HEK293 (cell line): ENCODE measurements around the gene KEAP1.
A peak's percentile ranks its signal among the peaks of the same experiment; 100 is the strongest.

Experiments used
- CTCF ChIA-PET: fragments of 350-600 bp; formaldehyde crosslinking; extraction: SDS; loops from one replicate; lab custom pipeline; 2021; ENCODE audit warnings: antibody characterized with exemption; lab: Yijun Ruan, JAX
- POLR2A ChIA-PET: fragments of 300-600 bp; formaldehyde crosslinking; extraction: SDS; loops from one replicate; lab custom pipeline; 2020; ENCODE audit warnings: antibody characterized with exemption, inconsistent platforms; lab: Yijun Ruan, JAX
- H3K27ac ChIP-seq: fragments of 200-500 bp; sonication (Bioruptor generic); 2 replicates; pipeline ENCODE4 v1.5.1; 2014; ENCODE audit warnings: low read depth, low read length, control low read depth, inconsistent platforms; ENCODE audit errors: extremely low read depth
- H3K36me3 ChIP-seq, 2 experiments: fragments of 200-500 bp in 1 of 2; sonication (Bioruptor generic) in 1 of 2; 1 replicate in 1 of 2; 2 replicates in 1 of 2; pipeline ENCODE4 v1.5.1; 2014 to 2017; ENCODE audit warnings: inconsistent platforms in 2 of 2, low read length in 2 of 2; ENCODE audit not compliant: control insufficient read depth in 2 of 2, insufficient read depth in 1 of 2
- H3K4me1 ChIP-seq: fragments of 200-500 bp; sonication (Bioruptor generic); 2 replicates; pipeline ENCODE4 v1.5.1; 2014; ENCODE audit warnings: mild to moderate bottlenecking, low read length, inconsistent platforms; ENCODE audit not compliant: control insufficient read depth, insufficient read depth
- H3K4me3 ChIP-seq: 2 replicates; pipeline ENCODE4 v1.5.1; 2011; ENCODE audit warnings: low read depth, mild to moderate bottlenecking, control low read depth, low read length, moderate library complexity
- H3K9me3 ChIP-seq: fragments of 200-500 bp; sonication (Bioruptor generic); 2 replicates; pipeline ENCODE4 v1.5.1; 2014; ENCODE audit warnings: low read depth, low read length, inconsistent platforms; ENCODE audit not compliant: control insufficient read depth, insufficient read depth
- AEBP2 ChIP-seq: fragments of 450-650 bp; formaldehyde crosslinking; IDR thresholded peaks from 2 replicates; pipeline ENCODE4 v1.5.1; 2016; ENCODE audit warnings: missing biosample characterization, missing genetic modification characterization, borderline replicate concordance
- ATF2 ChIP-seq: fragments of 450-650 bp; formaldehyde crosslinking; IDR thresholded peaks from 2 replicates; pipeline ENCODE4 v1.5.1; 2016; ENCODE audit warnings: missing biosample characterization, missing genetic modification characterization, low read depth
- HOXD13 ChIP-seq: sonication (generic); formaldehyde crosslinking; IDR thresholded peaks from 2 replicates; pipeline ENCODE4 v1.8.0; 2022; ENCODE audit warnings: missing genetic modification reagents, borderline replicate concordance
- SALL2 ChIP-seq: fragments of 450-650 bp; formaldehyde crosslinking; IDR thresholded peaks from 2 replicates; pipeline ENCODE4 v1.5.0; 2017; ENCODE audit warnings: missing biosample characterization, mild to moderate bottlenecking, missing genetic modification characterization, borderline replicate concordance
- SETDB1 ChIP-seq: IDR thresholded peaks from one replicate; pipeline ENCODE4 v1.6.1; 2017; ENCODE audit warnings: mild to moderate bottlenecking, low read length, moderate library complexity, mixed read lengths; ENCODE audit not compliant: insufficient read length
- TCF7L2 ChIP-seq: IDR thresholded peaks from 2 replicates; pipeline ENCODE4 v1.6.1; 2011; ENCODE audit warnings: low read depth, mild to moderate bottlenecking, inconsistent platforms, low read length, moderate library complexity, borderline replicate concordance
- YY1 ChIP-seq: fragments of 450-650 bp; formaldehyde crosslinking; IDR thresholded peaks from 2 replicates; pipeline ENCODE4 v1.5.1; 2018; ENCODE audit warnings: missing biosample characterization, missing genetic modification characterization
- ZBTB8A ChIP-seq: fragments of 450-650 bp; formaldehyde crosslinking; IDR thresholded peaks from 2 replicates; pipeline ENCODE4 v1.5.1; 2016; ENCODE audit warnings: missing biosample characterization, missing genetic modification characterization
- ZNF112 ChIP-seq: fragments of 450-650 bp; formaldehyde crosslinking; IDR thresholded peaks from 2 replicates; pipeline ENCODE4 v1.5.0; 2017; ENCODE audit warnings: missing biosample characterization, missing genetic modification characterization
- ZNF114 ChIP-seq: fragments of 450-650 bp; formaldehyde crosslinking; IDR thresholded peaks from 2 replicates; pipeline ENCODE4 v1.5.0; 2017; ENCODE audit warnings: missing biosample characterization, missing genetic modification characterization
- ZNF121 ChIP-seq: fragments of 450-650 bp; formaldehyde crosslinking; IDR thresholded peaks from 2 replicates; pipeline ENCODE4 v1.5.1; 2016; ENCODE audit warnings: missing biosample characterization, missing genetic modification characterization
- ZNF132 ChIP-seq: fragments of 450-650 bp; formaldehyde crosslinking; IDR thresholded peaks from 2 replicates; pipeline ENCODE4 v1.5.1; 2017; ENCODE audit warnings: missing biosample characterization, missing genetic modification characterization, borderline replicate concordance
- ZNF2 ChIP-seq: fragments of 450-650 bp; formaldehyde crosslinking; IDR thresholded peaks from 2 replicates; pipeline ENCODE4 v1.5.1; 2016; ENCODE audit warnings: missing biosample characterization, missing genetic modification characterization
- ZNF274 ChIP-seq, 2 experiments: fragments of 200-500 bp in 1 of 2; fragments of 450-650 bp in 1 of 2; sonication (Bioruptor generic) in 1 of 2; formaldehyde crosslinking in 1 of 2; IDR thresholded peaks; 2 replicates each; pipeline versions ENCODE4 v1.5.1 to v1.6.1; 2014 to 2016; ENCODE audit warnings: borderline replicate concordance in 1 of 2, inconsistent platforms in 1 of 2, low read length in 1 of 2, missing biosample characterization in 1 of 2, missing genetic modification characterization in 1 of 2
- ZNF37A ChIP-seq: fragments of 450-650 bp; IDR thresholded peaks from 2 replicates; pipeline ENCODE4 v1.5.1; 2018; ENCODE audit warnings: missing biosample characterization, missing genetic modification characterization
- ZNF514 ChIP-seq: fragments of 450-650 bp; formaldehyde crosslinking; IDR thresholded peaks from 2 replicates; pipeline ENCODE4 v1.5.1; 2016; ENCODE audit warnings: missing biosample characterization, missing genetic modification characterization
- ZNF571 ChIP-seq: fragments of 450-650 bp; formaldehyde crosslinking; IDR thresholded peaks from 2 replicates; pipeline ENCODE4 v1.5.0; 2017; ENCODE audit warnings: missing biosample characterization, missing genetic modification characterization
- ZNF707 ChIP-seq: fragments of 450-650 bp; formaldehyde crosslinking; IDR thresholded peaks from 2 replicates; pipeline ENCODE4 v1.5.1; 2016; ENCODE audit warnings: missing biosample characterization, missing genetic modification characterization
- ZNF747 ChIP-seq: fragments of 450-650 bp; formaldehyde crosslinking; IDR thresholded peaks from 2 replicates; pipeline ENCODE4 v1.5.1; 2016; ENCODE audit warnings: missing biosample characterization, missing genetic modification characterization
- ZNF768 ChIP-seq: fragments of 450-650 bp; formaldehyde crosslinking; IDR thresholded peaks from 2 replicates; pipeline ENCODE4 v1.5.1; 2018; ENCODE audit warnings: missing biosample characterization, mild to moderate bottlenecking, missing genetic modification characterization
- TF ChIP-seq, protein P1 (sequence below): fragments of 450-650 bp; formaldehyde crosslinking; optimal IDR thresholded peaks from 2 replicates; pipeline ENCODE3; 2016; ENCODE audit warnings: missing biosample characterization, mild to moderate bottlenecking, missing genetic modification characterization
- TF ChIP-seq, protein P2 (sequence below): fragments of 450-650 bp; formaldehyde crosslinking; conservative IDR thresholded peaks from 2 replicates; pipeline ENCODE4 v1.5.1; 2016; ENCODE audit warnings: low read depth, missing biosample characterization, missing genetic modification characterization

KEAP1 gene

GRCh38 chr19:10544242-10544752 lies 41.1 kb upstream of the KEAP1 start (continued):
- no peak for TF ChIP-seq SETDB1
- peak; percentile 70 for TF ChIP-seq ZNF768 (tag by site-specific recombination)
- no peak for TF ChIP-seq ZNF747 (tag by site-specific recombination)
- TF ChIP-seq ZNF2 (tag by site-specific recombination): no peak
- TF ChIP-seq ZBTB8A: no peak
- no peak for TF ChIP-seq ZNF37A (tag by site-specific recombination)
- no peak for TF ChIP-seq ZNF514 (tag by site-specific recombination)
- TF ChIP-seq AEBP2 (tag by site-specific recombination): no peak
- no peak for TF ChIP-seq HOXD13 (CRISPR knock-in tag)
- no peak for TF ChIP-seq ZNF707 (tag by site-specific recombination)

DNA sequence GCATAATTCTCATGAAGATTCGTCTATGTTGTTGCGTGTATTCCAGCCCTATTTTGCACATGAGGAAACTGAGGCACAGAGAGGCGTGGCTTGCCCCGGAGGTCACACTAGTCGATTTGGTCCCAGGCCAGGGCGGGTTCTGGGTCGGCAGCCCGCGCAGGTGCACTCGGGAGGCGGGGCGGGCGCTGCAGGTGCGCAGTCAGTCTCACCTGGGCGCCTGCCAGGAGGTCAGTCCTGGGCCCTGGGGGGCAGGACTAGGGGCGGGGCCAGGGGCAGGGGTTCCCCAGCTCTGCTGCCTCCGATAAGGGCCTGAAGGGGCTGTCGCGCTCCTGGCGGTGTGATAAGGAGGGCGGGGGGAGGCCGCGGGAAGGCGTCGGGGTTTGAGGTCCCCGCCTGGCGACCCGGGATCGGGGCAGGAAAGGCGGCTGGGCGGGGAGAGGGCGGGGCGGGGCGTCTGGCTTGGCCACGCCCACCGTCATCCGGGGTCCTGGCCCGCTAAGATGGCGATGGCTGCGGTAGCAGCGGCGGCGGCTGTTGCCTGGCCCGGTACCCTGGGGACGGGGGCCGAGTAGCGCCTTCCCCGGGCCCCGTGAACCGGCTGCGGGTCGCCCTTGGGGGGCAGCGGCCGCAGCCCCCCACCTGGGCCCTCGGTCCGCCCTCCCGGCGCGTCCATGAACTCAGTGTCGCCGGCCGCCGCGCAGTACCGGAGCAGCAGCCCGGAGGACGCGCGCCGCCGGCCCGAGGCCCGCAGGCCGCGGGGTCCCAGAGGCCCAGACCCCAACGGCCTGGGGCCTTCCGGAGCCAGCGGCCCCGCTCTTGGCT lies 40.5 kb upstream of the KEAP1 start, which contains the start of gene ATG4D:
Gene ATG4D, plus strand, starts transcription at position 485 of the 822 bp plus-strand sequence. Its CDS starts 187 bp downstream, at position 672.
- Histone ChIP-seq H3K4me3 (peak within 1 kb of the TSS; percentile 89), H3K36me3 (peaks cover 0 to 20% of the 10 kb centered on the region in 2 experiments; a peak in 2 of 3 replicates), H3K4me1 (no peaks in the 10 kb centered on the region), H3K9me3 (no peaks in the 10 kb centered on the region), H3K27ac (peak within 1 kb of the TSS; percentile 94)
- POLR2A ChIA-PET: interaction anchor here (0.5 to 2.3 kb wide), 8 partner anchors 9 to 688 kb away, joined by 3 to 7 read pairs (median 4); no protein-coding TSS in a partner anchor
- CTCF ChIA-PET: interaction anchor here (0.8 to 2.9 kb wide), 5 partner anchors 12 to 71 kb away, joined by 3 to 18 read pairs (median 4); no protein-coding TSS in a partner anchor
- no peak for TF ChIP-seq TCF7L2
- TF ChIP-seq SETDB1: no peak
- TF ChIP-seq ZNF112: no peak
- TF ChIP-seq ZNF2 (tag by site-specific recombination): no peak
- TF ChIP-seq, protein P1, sequence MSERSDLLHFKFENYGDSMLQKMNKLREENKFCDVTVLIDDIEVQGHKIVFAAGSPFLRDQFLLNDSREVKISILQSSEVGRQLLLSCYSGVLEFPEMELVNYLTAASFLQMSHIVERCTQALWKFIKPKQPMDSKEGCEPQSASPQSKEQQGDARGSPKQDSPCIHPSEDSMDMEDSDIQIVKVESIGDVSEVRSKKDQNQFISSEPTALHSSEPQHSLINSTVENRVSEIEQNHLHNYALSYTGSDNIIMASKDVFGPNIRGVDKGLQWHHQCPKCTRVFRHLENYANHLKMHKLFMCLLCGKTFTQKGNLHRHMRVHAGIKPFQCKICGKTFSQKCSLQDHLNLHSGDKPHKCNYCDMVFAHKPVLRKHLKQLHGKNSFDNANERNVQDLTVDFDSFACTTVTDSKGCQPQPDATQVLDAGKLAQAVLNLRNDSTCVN (tag by site-specific recombination): peak; percentile 22
- TF ChIP-seq SALL2 (tag by site-specific recombination): no peak
- TF ChIP-seq ATF2 (tag by site-specific recombination): no peak
- no peak for TF ChIP-seq ZNF114
- no peak for TF ChIP-seq ZNF121
- TF ChIP-seq, protein P2, sequence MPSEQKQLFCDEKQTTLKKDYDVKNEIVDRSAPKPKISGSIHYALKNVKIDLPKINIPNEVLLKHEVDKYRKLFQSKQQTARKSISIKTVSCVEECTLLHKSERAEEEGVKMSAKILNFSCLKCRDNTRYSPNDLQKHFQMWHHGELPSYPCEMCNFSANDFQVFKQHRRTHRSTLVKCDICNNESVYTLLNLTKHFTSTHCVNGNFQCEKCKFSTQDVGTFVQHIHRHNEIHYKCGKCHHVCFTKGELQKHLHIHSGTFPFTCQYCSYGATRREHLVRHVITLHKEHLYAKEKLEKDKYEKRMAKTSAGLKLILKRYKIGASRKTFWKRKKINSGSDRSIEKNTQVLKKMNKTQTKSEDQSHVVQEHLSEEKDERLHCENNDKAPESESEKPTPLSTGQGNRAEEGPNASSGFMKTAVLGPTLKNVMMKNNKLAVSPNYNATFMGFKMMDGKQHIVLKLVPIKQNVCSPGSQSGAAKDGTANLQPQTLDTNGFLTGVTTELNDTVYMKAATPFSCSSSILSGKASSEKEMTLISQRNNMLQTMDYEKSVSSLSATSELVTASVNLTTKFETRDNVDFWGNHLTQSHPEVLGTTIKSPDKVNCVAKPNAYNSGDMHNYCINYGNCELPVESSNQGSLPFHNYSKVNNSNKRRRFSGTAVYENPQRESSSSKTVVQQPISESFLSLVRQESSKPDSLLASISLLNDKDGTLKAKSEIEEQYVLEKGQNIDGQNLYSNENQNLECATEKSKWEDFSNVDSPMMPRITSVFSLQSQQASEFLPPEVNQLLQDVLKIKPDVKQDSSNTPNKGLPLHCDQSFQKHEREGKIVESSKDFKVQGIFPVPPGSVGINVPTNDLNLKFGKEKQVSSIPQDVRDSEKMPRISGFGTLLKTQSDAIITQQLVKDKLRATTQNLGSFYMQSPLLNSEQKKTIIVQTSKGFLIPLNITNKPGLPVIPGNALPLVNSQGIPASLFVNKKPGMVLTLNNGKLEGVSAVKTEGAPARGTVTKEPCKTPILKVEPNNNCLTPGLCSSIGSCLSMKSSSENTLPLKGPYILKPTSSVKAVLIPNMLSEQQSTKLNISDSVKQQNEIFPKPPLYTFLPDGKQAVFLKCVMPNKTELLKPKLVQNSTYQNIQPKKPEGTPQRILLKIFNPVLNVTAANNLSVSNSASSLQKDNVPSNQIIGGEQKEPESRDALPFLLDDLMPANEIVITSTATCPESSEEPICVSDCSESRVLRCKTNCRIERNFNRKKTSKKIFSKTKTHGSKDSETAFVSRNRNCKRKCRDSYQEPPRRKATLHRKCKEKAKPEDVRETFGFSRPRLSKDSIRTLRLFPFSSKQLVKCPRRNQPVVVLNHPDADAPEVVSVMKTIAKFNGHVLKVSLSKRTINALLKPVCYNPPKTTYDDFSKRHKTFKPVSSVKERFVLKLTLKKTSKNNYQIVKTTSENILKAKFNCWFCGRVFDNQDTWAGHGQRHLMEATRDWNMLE (tag by site-specific recombination): no peak
- TF ChIP-seq ZNF132 (tag by site-specific recombination): no peak
- TF ChIP-seq YY1 (tag by site-specific recombination): peak; percentile 68
- no peak for TF ChIP-seq ZNF571
- no peak for TF ChIP-seq ZNF274 (IDR thresholded peaks at IDR 0.05; ENCODE audit: low read length)
- no peak for TF ChIP-seq ZNF274 (tag by site-specific recombination; IDR thresholded peaks at IDR 0.05; ENCODE audit: borderline replicate concordance)
